Endodermal cell (in vitro differentiated cells): ENCODE results near the gene ROBO1. TPM values are rescaled to one million over a fixed set of nuclear protein-coding genes. Genes with fewer than 3 reads are reported as not detected.
A peak's percentile ranks its signal among the peaks of the same experiment; 100 is the strongest.

Source experiments
- DNase-seq: peaks from one replicate; pipeline ENCODE4 v3.0.0-alpha.2; 2017
- H3K27ac ChIP-seq: 2 replicates; pipeline ENCODE4 v1.5.1; 2013; ENCODE audit warnings: mild to moderate bottlenecking, low read depth, low read length, moderate library complexity
- H3K27me3 ChIP-seq: 2 replicates; pipeline ENCODE4 v1.6.1; 2013; ENCODE audit warnings: mild to moderate bottlenecking, low read length, moderate library complexity; ENCODE audit not compliant: insufficient read depth, control insufficient read depth, poor library complexity, severe bottlenecking
- H3K36me3 ChIP-seq: 2 replicates; pipeline ENCODE4 v1.7.0; 2013; ENCODE audit warnings: mild to moderate bottlenecking, low read length, moderate library complexity; ENCODE audit not compliant: control insufficient read depth, insufficient read depth
- H3K4me1 ChIP-seq: one replicate; pipeline ENCODE4 v1.7.0; 2013; ENCODE audit warnings: low read length; ENCODE audit not compliant: control insufficient read depth, insufficient read depth
- H3K4me3 ChIP-seq: 2 replicates; pipeline ENCODE4 v1.5.1; 2013; ENCODE audit warnings: mild to moderate bottlenecking, low read length, moderate library complexity
- H3K9ac ChIP-seq: 2 replicates; pipeline ENCODE4 v1.6.1; 2013; ENCODE audit warnings: mild to moderate bottlenecking, low read length, moderate library complexity; ENCODE audit not compliant: poor library complexity, severe bottlenecking; ENCODE audit errors: extremely low read depth
- H3K9me3 ChIP-seq: 2 replicates; pipeline ENCODE4 v1.6.1; 2013; ENCODE audit warnings: mild to moderate bottlenecking, low read length, moderate library complexity; ENCODE audit not compliant: control insufficient read depth
- H3K27ac Mint-ChIP-seq: 2 replicates; pipeline ENCODE4 v1.8.0; 2020; ENCODE audit warnings: mixed read lengths
- H3K27me3 Mint-ChIP-seq: 2 replicates; pipeline ENCODE4 v1.8.0; 2021; ENCODE audit warnings: mild to moderate bottlenecking, mixed read lengths; ENCODE audit not compliant: insufficient read depth
- H3K36me3 Mint-ChIP-seq: 2 replicates; pipeline ENCODE4 v1.8.0; 2020; ENCODE audit warnings: low read depth, mixed read lengths
- H3K4me1 Mint-ChIP-seq: 2 replicates; pipeline ENCODE4 v1.8.0; 2020; ENCODE audit warnings: mixed read lengths
- H3K4me3 Mint-ChIP-seq: 2 replicates; pipeline ENCODE4 v1.8.0; 2020; ENCODE audit warnings: mild to moderate bottlenecking, moderate library complexity, mixed read lengths
- H3K9me3 Mint-ChIP-seq: 2 replicates; pipeline ENCODE4 v1.8.0; 2020; ENCODE audit warnings: mild to moderate bottlenecking, mixed read lengths
- CTCF ChIP-seq: fragments of 200-600 bp; sonication (generic); conservative IDR thresholded peaks from 2 replicates; pipeline ENCODE4 v1.5.0; 2021; ENCODE audit warnings: antibody characterized with exemption, mild to moderate bottlenecking
- WGBS, 2 experiments: methylation state at CpG; one replicate each; pipeline versions ENCODE4 v1.1.5 to v1.1.7; 2013; ENCODE audit warnings: missing lambda C conversion rate in 2 of 2, mixed read lengths in 1 of 2; ENCODE audit not compliant: insufficient coverage in 1 of 2, insufficient read length in 1 of 2; 5-methylcytosine and 5-hydroxymethylcytosine counted together
- total RNA-seq, 2 donors: library from RNA; stranded (reverse); fragmentation: NEBNext Ultra II Directional in 1 of 2; extraction: Animal tissue kit (Norgen Biotek cat#: 25700) in 1 of 2; gene quantifications; 2 replicates in 1 of 2; 3 replicates in 1 of 2; pipeline ENCODE4 v1.2.1, GENCODE V29; 2021

ROBO1 gene
- total RNA-seq, 2 donors from 2014 or later = 74.8 to 75.9 TPM

- no peak overlapping the region for H3K27ac Mint-ChIP-seq
- Histone ChIP-seq H3K4me1 (no peaks in the 10 kb centered on the region), H3K9ac (no peak overlapping the region), H3K27ac (no peak overlapping the region), H3K27me3 (no peaks in the 10 kb centered on the region), H3K36me3 (no peaks in the 10 kb centered on the region), H3K9me3 (no peaks in the 10 kb centered on the region), H3K4me3 (no peak overlapping the region)
- no peaks in the 10 kb centered on the region for H3K27me3 Mint-ChIP-seq
- no peaks in the 10 kb centered on the region for H3K36me3 Mint-ChIP-seq
- H3K4me1 Mint-ChIP-seq = no peaks in the 10 kb centered on the region
- peaks cover 3% of the 10 kb centered on the region for H3K9me3 Mint-ChIP-seq
- 69 to 87% methylated on average over 3 to 7 of the region's 7 CpGs for WGBS, 2 experiments
- no peak overlapping the region for H3K4me3 Mint-ChIP-seq
- no peak for DNase-seq
- no peak for TF ChIP-seq CTCF
Measured at GRCh38 chr3:79139395-79140068, 628.3 kb downstream of the ROBO1 start.

GRCh38 chr3:79125313-79125984, 642.3 kb downstream of the ROBO1 start:
- 80 to 100% methylated on average over 3 to 16 of the region's 16 CpGs for WGBS, 2 experiments
- Mint-ChIP-seq H3K4me3 (no peak overlapping the region), H3K27ac (peak overlapping the region; percentile 13), H3K27me3 (no peaks in the 10 kb centered on the region), H3K36me3 (no peaks in the 10 kb centered on the region), H3K4me1 (peaks cover 11% of the 10 kb centered on the region), H3K9me3 (no peaks in the 10 kb centered on the region)
- TF ChIP-seq CTCF = no peak
- H3K27ac ChIP-seq = no peak overlapping the region
- no peaks in the 10 kb centered on the region for H3K9me3 ChIP-seq
- H3K27me3 ChIP-seq = no peaks in the 10 kb centered on the region
- H3K36me3 ChIP-seq = no peaks in the 10 kb centered on the region
- no peak overlapping the region for H3K9ac ChIP-seq
- no peaks in the 10 kb centered on the region for H3K4me1 ChIP-seq
- DNase-seq = peak; percentile 58
- no peak overlapping the region for H3K4me3 ChIP-seq

GRCh38 chr3:79115458-79115857, 652.3 kb downstream of the ROBO1 start:
- WGBS, 2 experiments = 87 to 100% methylated on average over 1 to 2 of the region's 4 CpGs
- no peak for TF ChIP-seq CTCF
- Histone ChIP-seq H3K36me3 (no peaks in the 10 kb centered on the region), H3K9me3 (no peaks in the 10 kb centered on the region), H3K4me1 (no peaks in the 10 kb centered on the region), H3K27me3 (no peaks in the 10 kb centered on the region), H3K4me3 (no peak overlapping the region), H3K27ac (no peak overlapping the region), H3K9ac (no peak overlapping the region)
- H3K36me3 Mint-ChIP-seq = no peaks in the 10 kb centered on the region
- H3K4me3 Mint-ChIP-seq = no peak overlapping the region
- no peaks in the 10 kb centered on the region for H3K9me3 Mint-ChIP-seq
- no peaks in the 10 kb centered on the region for H3K4me1 Mint-ChIP-seq
- H3K27ac Mint-ChIP-seq = no peak overlapping the region
- DNase-seq = no peak
- no peaks in the 10 kb centered on the region for H3K27me3 Mint-ChIP-seq
